HAP-1 (cell line): ENCODE measurements around the gene SEPHS2.
"Not testable (repeated sequence)": the region's sequence is repeated elsewhere in the genome, so short reads cannot be mapped to it uniquely, and the experiment has no call there.

Experiments
- DNase-seq, 2 experiments: peaks; one replicate each; pipeline ENCODE4 v3.0.0-alpha.2; 2016 to 2020; ENCODE audit warnings: low spot score in 2 of 2
- H3K27me3 ChIP-seq: fragments of 250-450 bp; sonication (Bioruptor Pico); 2 replicates; pipeline ENCODE4 v1.5.1; 2020; ENCODE audit warnings: low read depth, mild to moderate bottlenecking, moderate library complexity
- H3K36me3 ChIP-seq: fragments of 250-450 bp; sonication (Bioruptor Pico); replicated peaks from 2 replicates; pipeline ENCODE4 v1.5.1; 2020; ENCODE audit warnings: mild to moderate bottlenecking
- H3K4me1 ChIP-seq: fragments of 250-450 bp; sonication (Bioruptor Pico); 2 replicates; pipeline ENCODE4 v1.5.1; 2020; ENCODE audit warnings: mild to moderate bottlenecking
- H3K4me3 ChIP-seq: fragments of 250-450 bp; sonication (Bioruptor Pico); 2 replicates; pipeline ENCODE4 v1.5.1; 2020; ENCODE audit warnings: mild to moderate bottlenecking, moderate library complexity
- H3K9me3 ChIP-seq: fragments of 250-450 bp; sonication (Bioruptor Pico); 2 replicates; pipeline ENCODE4 v1.5.1; 2020; ENCODE audit warnings: mild to moderate bottlenecking, moderate library complexity
- in situ Hi-C: fragments of 300-500 bp; cut with MboI; formaldehyde crosslinking; loops from 3 replicates; pipeline ENCODE4 v1.14.3; 2020; ENCODE audit warnings: low sequenced_read_pairs, inconsistent platforms, mixed read lengths

The SEPHS2 gene

GRCh38 chr16:30409125-30410060 lies 36.3 kb downstream of the SEPHS2 start:
- in situ Hi-C loops = no loop called here

DNA sequence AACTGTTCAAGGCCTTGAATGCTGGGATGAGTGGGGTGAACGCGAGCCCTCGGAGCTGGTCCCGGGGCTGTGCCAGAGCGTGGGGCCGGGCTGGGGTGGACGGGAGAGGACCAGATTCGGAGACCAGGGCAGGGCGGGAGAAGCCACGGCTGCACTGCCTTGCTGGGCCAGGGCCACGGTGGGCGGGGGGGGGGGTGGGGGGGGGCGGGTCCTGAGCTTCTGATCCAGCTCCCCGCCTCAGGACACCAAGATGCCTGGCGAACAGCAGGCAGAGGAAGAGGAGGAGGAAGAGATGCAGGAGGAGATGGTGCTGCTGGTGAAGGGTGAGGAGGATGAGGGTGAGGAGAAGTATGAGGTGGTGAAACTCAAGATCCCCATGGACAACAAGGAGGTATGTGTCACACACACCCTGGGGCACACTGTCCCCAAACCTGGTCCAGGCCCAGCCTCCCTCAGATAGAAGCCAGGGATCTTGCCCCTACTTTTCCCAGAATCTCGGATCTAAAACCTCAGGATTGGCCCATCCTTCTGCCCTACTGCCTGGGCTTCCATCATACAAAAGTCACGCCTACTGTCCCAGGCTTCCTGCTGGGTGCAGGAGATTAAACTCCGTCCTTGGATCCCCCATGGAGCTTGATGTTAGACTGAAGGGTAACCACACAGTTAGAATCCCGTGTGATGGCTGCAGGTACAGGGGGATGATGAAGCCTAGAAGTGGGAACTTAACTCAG lies 37.7 kb downstream of the SEPHS2 start:
- in situ Hi-C loops = no loop called here

More at GRCh38 chr16:30409125-30410060, 36.3 kb downstream of the SEPHS2 start:
- Histone ChIP-seq H3K36me3 (peaks cover 47% of the 10 kb centered on the region), H3K27me3 (no peaks in the 10 kb centered on the region), H3K9me3 (no peaks in the 10 kb centered on the region), H3K4me1 (peaks cover 14% of the 10 kb centered on the region), H3K4me3 (peak overlapping the region; percentile 1; the same call in 1 of the 2 replicates)
- DNase-seq = peak; percentile 86 to 97

DNA sequence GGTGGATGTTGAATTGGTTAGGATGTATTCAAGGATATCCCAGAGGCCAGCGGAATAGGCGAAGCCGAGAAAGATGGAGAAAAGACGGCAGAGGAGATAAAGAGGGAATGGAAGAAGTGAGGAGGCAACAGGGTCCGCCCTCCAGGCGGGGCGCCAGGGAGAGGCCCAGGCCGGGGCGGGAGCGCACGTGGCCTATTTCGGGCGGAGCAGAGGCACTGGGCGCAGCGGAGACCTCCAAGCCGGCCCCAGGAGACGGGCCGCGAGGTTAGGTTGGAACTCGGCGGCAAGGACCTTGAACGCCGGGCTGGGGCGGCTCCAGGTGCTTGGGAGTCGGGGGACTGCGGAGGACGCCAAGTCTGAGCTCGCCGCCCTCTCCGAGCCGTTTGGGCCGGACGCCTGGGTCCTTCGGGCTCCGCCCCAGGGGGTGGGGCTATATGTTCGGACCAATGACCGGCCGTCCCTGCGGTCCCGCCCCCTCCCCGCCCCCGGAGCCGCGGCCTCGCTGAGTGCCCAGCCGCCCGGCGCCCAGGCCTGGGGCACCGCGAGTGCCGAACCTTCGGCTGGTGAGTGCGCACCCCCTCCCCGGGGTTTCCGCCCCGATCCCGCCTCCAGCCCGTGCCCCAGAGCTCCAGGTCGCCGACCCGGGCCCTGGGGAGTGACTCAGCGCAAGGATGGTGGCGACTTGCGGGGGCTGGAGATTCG lies 38.4 kb downstream of the SEPHS2 start, which contains the start of gene ZNF771:
Gene ZNF771, plus strand, starts transcription at position 505 of the 702 bp plus-strand sequence. CDS start 448 bp downstream, outside the sequence.
- Histone ChIP-seq H3K4me3 (peak within 1 kb of the TSS; percentile 84), H3K36me3 (peaks cover 30% of the 10 kb centered on the region), H3K4me1 (peaks cover 14% of the 10 kb centered on the region), H3K9me3 (no peaks in the 10 kb centered on the region), H3K27me3 (no peaks in the 10 kb centered on the region)
- peak; percentile 84 to 97 for DNase-seq
- in situ Hi-C loops = no loop called here

More for the DNA sequence above, 37.7 kb downstream of the SEPHS2 start:
- Histone ChIP-seq H3K36me3 (peaks cover 33% of the 10 kb centered on the region), H3K4me1 (peaks cover 14% of the 10 kb centered on the region), H3K4me3 (peak overlapping the region; percentile 84), H3K9me3 (no peaks in the 10 kb centered on the region), H3K27me3 (no peaks in the 10 kb centered on the region)
- peak in 1 of 2 experiments; percentile 55 for DNase-seq

DNA sequence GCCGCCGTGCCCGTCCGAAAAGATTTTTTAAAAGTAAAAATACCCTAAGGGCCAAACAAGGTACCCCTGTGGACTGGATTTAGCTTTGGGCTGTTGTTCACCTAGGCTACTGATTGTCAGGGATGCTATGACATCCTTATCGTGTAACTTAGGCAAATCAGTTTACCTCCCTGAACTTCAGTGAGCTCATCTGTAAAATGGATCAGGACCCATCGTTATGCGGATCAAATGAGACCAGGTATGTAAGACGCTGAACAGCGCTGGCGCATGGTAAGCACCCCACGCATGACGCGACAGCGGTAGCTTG lies 38.9 kb downstream of the SEPHS2 start:
- H3K4me1 ChIP-seq = peaks cover 14% of the 10 kb centered on the region
- no peaks in the 10 kb centered on the region for H3K9me3 ChIP-seq
- H3K36me3 ChIP-seq = peaks cover 25% of the 10 kb centered on the region
- H3K4me3 ChIP-seq = peak overlapping the region; percentile 84
- no peak for DNase-seq
- no peaks in the 10 kb centered on the region for H3K27me3 ChIP-seq
- in situ Hi-C loops = no loop called here

DNA sequence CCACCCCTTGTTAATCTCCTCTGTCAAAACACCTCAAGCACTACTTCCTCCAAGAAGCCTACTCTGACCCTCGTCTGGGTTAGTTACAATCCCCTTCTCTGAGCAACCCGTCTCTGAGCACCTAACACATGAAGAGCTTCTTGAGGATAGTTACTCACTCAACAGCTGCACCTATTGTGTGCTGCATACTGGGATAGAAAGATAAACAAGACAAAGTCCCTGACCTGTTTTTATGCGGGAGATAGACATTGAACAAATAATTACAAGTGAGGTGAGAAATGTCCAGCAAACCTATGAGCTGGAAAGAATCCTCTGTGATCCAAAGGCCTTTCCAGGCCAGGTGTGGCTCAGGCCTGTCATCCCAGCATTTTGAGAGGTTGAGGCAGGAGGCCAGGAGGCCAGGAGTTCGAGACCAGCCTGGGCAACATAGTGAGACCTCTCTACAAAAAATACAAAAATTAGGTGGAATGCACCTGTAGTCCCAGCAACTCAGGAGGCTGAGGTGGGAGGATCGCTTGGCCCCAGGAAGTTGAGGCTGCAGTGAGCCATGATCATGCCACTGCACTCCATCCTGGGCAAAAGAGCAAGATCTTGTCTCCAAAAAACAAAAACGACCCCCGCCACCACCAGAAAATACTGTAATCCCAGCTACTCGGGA lies 43.8 kb downstream of the SEPHS2 start:
- Histone ChIP-seq H3K27me3 (no peaks in the 10 kb centered on the region), H3K4me1 (peaks cover 17% of the 10 kb centered on the region), H3K4me3 (no peak overlapping the region), H3K36me3 (peaks cover 18% of the 10 kb centered on the region), H3K9me3 (no peaks in the 10 kb centered on the region)
- no peak for DNase-seq
- in situ Hi-C loops = no loop called here

DNA sequence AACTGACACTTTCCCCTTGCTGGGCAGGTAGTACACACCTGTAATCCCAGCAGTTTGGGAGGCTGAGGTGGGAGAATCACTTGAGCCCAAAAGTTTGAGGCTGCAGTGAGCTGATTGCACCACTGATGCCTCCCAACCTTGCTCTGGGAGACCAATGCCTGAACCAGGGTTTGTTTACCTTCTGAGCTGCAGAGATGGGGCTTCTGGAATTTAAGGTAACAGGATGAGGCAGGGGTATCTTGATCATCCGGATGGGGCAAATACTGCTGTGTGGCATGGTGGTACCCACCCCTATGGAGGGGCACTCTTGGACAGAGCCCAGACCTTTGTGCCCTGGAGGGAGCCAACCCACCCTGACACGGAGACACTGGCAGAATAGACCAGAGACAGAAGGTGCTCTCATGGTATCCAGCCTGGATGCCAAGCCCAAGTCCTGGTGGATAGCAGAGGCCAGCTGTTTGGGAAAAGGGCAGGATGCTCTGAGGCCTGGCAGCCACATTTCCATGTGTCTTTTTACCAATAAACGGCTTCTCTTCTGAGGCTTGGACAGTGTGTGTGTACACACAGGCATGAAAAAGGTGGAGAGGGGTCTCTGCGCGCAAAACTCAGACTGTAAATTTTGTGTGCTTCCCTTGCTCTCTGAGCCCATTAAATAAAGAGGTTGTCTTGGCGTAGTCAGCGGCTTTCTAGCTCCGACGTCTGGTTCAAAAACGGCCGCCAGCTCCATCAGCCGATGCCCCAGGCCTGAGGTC lies 46.1 kb downstream of the SEPHS2 start:
- H3K9me3 ChIP-seq = no peaks in the 10 kb centered on the region
- H3K36me3 ChIP-seq = peaks cover 18% of the 10 kb centered on the region
- DNase-seq = no peak
- peak overlapping the region; percentile 42 for H3K4me3 ChIP-seq
- no peaks in the 10 kb centered on the region for H3K27me3 ChIP-seq
- peaks cover 17% of the 10 kb centered on the region for H3K4me1 ChIP-seq
- in situ Hi-C loops = loop anchor here (25.0 kb wide), 2 partner anchors 312 to 513 kb away; partner anchors contain the start of genes FBXL19, PPP4C, TBX6 and YPEL3

DNA sequence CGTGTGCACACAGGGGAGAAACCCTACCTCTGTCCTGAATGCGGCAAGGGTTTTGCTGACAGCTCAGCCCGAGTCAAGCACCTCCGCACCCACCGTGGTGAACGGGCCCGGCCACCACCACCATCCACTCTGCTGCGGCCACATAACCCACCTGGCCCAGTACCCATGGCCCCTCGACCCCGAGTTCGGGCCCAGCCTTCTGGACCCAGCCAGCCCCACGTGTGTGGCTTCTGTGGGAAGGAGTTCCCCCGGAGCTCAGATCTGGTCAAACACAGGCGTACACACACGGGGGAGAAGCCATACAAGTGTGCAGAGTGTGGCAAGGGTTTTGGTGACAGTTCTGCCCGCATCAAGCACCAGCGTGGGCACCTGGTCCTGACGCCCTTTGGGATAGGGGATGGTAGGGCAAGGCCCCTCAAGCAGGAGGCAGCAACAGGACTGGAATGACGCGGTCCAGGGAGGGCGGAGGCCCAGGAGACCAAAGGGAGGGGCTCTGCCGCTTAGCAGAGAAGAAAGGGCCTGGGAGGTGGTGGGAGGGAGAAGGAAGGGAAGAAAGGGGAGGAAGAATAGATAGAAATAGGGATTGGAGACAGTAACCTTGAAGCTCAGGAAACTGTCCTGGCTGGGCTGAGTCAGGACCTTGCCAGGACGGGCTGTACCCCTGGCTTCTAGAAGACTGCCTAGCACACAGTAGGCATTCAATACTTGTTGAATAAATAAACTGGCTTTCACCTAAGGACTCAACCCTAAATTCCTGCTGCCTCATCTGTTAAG lies 46.8 kb downstream of the SEPHS2 start:
- peak in 1 of 2 experiments; percentile 60 for DNase-seq
- H3K4me1 ChIP-seq = peaks cover 21% of the 10 kb centered on the region
- in situ Hi-C loops = loop anchor here (25.0 kb wide), 2 partner anchors 312 to 513 kb away; partner anchors contain the start of genes FBXL19, PPP4C, TBX6 and YPEL3
- no peaks in the 10 kb centered on the region for H3K27me3 ChIP-seq
- H3K36me3 ChIP-seq = peaks cover 18% of the 10 kb centered on the region
- no peak overlapping the region for H3K4me3 ChIP-seq
- H3K9me3 ChIP-seq = no peaks in the 10 kb centered on the region

DNA sequence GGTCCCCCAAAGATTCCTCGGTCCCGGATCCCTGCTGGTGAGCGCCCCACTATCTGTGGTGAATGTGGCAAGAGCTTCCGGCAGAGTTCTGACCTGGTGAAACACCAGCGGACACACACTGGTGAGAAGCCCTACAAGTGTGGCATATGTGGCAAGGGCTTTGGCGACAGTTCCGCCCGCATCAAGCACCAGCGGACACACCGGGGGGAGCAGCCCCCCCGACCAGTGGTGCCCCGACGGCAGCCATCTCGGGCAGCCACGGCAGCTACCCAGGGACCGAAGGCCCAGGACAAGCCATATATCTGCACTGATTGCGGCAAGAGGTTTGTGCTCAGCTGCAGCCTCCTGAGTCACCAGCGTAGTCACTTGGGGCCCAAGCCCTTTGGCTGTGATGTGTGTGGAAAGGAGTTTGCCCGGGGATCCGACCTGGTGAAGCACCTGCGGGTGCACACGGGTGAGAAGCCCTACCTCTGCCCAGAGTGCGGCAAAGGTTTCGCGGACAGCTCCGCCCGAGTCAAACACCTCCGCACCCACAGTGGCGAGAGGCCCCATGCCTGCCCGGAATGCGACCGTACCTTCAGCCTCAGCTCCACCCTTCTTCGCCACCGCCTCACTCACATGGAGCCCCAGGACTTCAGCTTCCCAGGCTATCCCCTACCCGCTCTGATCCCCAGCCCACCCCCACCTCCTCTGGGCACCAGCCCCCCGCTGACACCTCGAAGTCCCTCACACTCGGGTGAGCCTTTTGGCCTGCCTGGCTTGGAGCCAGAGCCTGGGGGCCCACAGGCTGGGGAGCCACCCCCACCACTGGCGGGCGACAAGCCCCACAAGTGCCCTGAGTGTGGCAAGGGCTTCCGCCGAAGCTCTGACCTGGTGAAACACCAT lies 47.7 kb downstream of the SEPHS2 start:
- H3K4me1 ChIP-seq = peaks cover 21% of the 10 kb centered on the region
- peaks cover 18% of the 10 kb centered on the region for H3K36me3 ChIP-seq
- H3K9me3 ChIP-seq = no peaks in the 10 kb centered on the region
- no peaks in the 10 kb centered on the region for H3K27me3 ChIP-seq
- no peak overlapping the region for H3K4me3 ChIP-seq
- in situ Hi-C loops = loop anchor here (25.0 kb wide), 2 partner anchors 311 to 514 kb away; partner anchors contain the start of genes FBXL19, PPP4C, TBX6 and YPEL3
- no peak for DNase-seq

DNA sequence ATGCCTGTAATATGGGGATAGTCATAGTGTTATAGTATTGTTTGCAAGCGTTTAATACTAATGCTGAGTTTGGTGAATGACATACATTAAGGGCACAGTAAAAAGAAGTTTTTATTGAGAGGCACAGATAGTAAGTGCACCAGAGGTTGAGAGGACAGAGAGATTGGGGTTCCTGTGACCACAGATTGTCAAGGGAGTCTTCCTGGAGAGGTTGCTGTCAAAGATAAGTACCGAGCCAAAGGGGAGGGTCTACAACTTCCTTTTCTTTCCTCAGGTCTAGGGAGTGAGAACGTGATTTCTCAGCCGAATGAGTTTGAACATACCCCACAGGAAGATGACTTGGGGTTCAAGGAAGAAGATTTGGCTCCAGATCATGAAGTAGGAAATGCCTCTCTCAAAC lies 48.6 kb downstream of the SEPHS2 start:
- Histone ChIP-seq H3K4me3 (no peak overlapping the region), H3K27me3 (no peaks in the 10 kb centered on the region), H3K9me3 (no peaks in the 10 kb centered on the region), H3K4me1 (peaks cover 21% of the 10 kb centered on the region), H3K36me3 (peaks cover 18% of the 10 kb centered on the region)
- no peak for DNase-seq
- in situ Hi-C loops = loop anchor here (25.0 kb wide), 2 partner anchors 310 to 515 kb away; partner anchors contain the start of genes FBXL19, PPP4C, TBX6 and YPEL3

GRCh38 chr16:30396627-30397026 lies 49.0 kb downstream of the SEPHS2 start:
- not testable (repeated sequence) for H3K27me3 ChIP-seq, H3K9me3 ChIP-seq, DNase-seq
- H3K4me3 ChIP-seq = peak overlapping the region; percentile 88
- H3K36me3 ChIP-seq = peaks cover 18% of the 10 kb centered on the region
- in situ Hi-C loops = loop anchor here (25.0 kb wide), 2 partner anchors 309 to 516 kb away; partner anchors contain the start of genes FBXL19, PPP4C, TBX6 and YPEL3
- H3K4me1 ChIP-seq = peaks cover 21% of the 10 kb centered on the region
